ENCODE data around the gene LGI4. TPM values are rescaled to one million over a fixed set of nuclear protein-coding genes. Genes with fewer than 3 reads are reported as not detected.

The LGI4 gene
- total RNA-seq, 4 donors from 2014 or later: 32.0 to 58.6 (median 49.2) TPM

DNA sequence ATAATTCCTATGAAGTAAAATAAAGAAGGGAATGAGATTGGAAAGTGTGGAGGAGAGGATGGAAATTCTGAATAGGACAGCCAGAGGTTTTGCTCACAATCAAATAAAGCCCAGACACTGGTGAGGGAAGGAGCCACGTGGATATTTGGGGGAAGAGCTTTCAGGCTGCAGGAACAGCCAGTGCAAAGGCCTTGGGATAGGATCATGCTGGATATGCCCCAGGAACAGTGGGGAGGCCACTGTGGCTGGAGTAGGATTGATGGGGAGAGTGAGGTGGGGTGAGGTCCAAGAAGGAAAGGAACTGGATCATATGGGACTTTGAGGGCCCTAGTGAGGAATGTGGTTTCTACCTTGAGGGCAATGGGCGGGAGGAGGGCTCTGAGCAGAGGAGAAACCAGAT is 15.6 kb upstream of the LGI4 start:
- 70% methylated on average over 2 of the region's 2 CpGs for WGBS
- Histone ChIP-seq H3K27me3 (peaks cover 0 to 43% (median 17%) of the 10 kb centered on the region in 4 donors), H3K27ac (replicated peaks in 1 of 4) (no peak overlapping the region), H3K9me3 (no peaks in the 10 kb centered on the region), H3K4me1 (peaks cover 15 to 26% (median 24%) of the 10 kb centered on the region in 4 donors), H3K36me3 (no peaks in the 10 kb centered on the region), H3K4me3 (no peak overlapping the region)
- TF ChIP-seq POLR2A (IDR thresholded peaks at IDR 0.05; ENCODE audit: low read depth) (no peak), EP300 (IDR thresholded peaks at IDR 0.05) (no peak), POLR2AphosphoS5 (IDR thresholded peaks at IDR 0.05) (no peak)
- TF ChIP-seq, protein P1, sequence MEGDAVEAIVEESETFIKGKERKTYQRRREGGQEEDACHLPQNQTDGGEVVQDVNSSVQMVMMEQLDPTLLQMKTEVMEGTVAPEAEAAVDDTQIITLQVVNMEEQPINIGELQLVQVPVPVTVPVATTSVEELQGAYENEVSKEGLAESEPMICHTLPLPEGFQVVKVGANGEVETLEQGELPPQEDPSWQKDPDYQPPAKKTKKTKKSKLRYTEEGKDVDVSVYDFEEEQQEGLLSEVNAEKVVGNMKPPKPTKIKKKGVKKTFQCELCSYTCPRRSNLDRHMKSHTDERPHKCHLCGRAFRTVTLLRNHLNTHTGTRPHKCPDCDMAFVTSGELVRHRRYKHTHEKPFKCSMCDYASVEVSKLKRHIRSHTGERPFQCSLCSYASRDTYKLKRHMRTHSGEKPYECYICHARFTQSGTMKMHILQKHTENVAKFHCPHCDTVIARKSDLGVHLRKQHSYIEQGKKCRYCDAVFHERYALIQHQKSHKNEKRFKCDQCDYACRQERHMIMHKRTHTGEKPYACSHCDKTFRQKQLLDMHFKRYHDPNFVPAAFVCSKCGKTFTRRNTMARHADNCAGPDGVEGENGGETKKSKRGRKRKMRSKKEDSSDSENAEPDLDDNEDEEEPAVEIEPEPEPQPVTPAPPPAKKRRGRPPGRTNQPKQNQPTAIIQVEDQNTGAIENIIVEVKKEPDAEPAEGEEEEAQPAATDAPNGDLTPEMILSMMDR (IDR thresholded peaks at IDR 0.05): no peak
- no peak for DNase-seq (ENCODE audit: extremely low spot score)
- intact Hi-C loops (cut with DNase I): no loop called here

DNA sequence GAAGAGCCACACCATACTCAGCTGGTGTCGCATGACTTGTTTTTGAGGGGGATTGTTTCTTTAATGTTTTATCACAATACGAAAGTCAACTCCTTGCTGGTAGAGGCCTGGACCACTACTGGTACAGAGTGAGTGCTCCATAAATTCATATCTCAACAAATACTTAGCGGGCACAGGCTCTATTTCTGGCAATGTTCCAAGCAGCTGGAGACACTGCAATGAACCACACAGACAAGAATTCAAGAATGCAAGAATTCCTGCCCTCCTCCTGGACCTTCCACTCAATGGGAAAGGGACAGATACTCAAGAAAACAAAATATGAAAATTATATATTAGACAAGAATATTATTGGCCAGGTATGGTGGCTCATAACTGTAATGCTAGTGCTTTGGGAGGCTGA is 14.6 kb upstream of the LGI4 start:
- Histone ChIP-seq H3K36me3 (no peaks in the 10 kb centered on the region), H3K27me3 (peaks cover 0 to 37% (median 10%) of the 10 kb centered on the region in 4 donors), H3K9me3 (no peaks in the 10 kb centered on the region), H3K27ac (replicated peaks in 1 of 4) (no peak overlapping the region), H3K4me3 (no peak overlapping the region), H3K4me1 (peaks cover 10 to 19% (median 15%) of the 10 kb centered on the region in 4 donors)
- 82% methylated on average over 3 of the region's 3 CpGs for WGBS
- no peak for TF ChIP-seq EP300 (IDR thresholded peaks at IDR 0.05)
- TF ChIP-seq, protein P1 (IDR thresholded peaks at IDR 0.05): no peak
- no peak for TF ChIP-seq POLR2A (IDR thresholded peaks at IDR 0.05; ENCODE audit: low read depth)
- TF ChIP-seq POLR2AphosphoS5 (IDR thresholded peaks at IDR 0.05): no peak
- intact Hi-C loops (cut with DNase I): no loop called here
- no peak for DNase-seq (ENCODE audit: extremely low spot score)

DNA sequence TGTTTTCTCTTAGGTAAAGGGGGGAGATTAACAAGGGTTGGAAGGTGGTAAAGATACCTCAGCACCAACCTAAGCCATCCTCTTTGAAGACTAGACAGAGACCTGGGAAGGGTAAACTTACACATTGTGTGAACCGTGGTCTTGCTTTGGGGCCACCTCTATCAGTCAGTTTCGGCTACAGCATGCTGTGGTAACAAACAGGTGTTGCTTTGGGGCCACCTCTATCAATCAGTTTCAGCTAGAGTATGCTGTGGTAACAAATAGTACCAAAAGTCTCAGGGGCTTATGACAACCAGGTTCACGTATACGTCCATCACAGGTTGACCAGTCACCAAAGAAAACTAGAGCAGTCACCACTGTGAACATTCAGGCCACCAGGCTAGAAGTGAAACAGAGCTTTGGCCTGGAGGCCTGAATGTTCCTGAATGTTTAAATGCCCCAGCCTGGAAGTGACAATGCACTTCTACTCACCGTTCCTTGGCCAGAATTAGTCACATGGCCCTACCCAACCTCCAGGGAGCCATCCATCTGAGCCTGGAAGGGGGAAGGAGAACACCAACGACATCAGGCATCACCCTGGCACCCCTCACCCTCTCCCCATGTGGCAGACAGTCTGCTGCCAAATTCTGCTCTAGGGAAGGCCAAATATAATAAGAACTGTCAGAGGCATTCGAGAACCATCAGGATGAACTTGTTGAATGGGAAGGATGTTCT is 12.0 kb upstream of the LGI4 start:
- H3K36me3 ChIP-seq: no peaks in the 10 kb centered on the region
- H3K9me3 ChIP-seq: no peaks in the 10 kb centered on the region
- TF ChIP-seq POLR2A (IDR thresholded peaks at IDR 0.05; ENCODE audit: low read depth): no peak
- TF ChIP-seq, protein P1 (IDR thresholded peaks at IDR 0.05): no peak
- no peak for TF ChIP-seq POLR2AphosphoS5 (IDR thresholded peaks at IDR 0.05)
- TF ChIP-seq EP300 (IDR thresholded peaks at IDR 0.05): no peak
- no peak overlapping the region for H3K4me3 ChIP-seq
- DNase-seq (ENCODE audit: extremely low spot score): no peak
- intact Hi-C loops (cut with DNase I): no loop called here
- 62% methylated on average over 7 of the region's 7 CpGs for WGBS
- peaks cover 2 to 27% (median 16%) of the 10 kb centered on the region in 4 donors for H3K4me1 ChIP-seq
- H3K27me3 ChIP-seq: peaks cover 0 to 45% (median 14%) of the 10 kb centered on the region in 4 donors
- no peak overlapping the region for H3K27ac ChIP-seq (replicated peaks in 1 of 4)

DNA sequence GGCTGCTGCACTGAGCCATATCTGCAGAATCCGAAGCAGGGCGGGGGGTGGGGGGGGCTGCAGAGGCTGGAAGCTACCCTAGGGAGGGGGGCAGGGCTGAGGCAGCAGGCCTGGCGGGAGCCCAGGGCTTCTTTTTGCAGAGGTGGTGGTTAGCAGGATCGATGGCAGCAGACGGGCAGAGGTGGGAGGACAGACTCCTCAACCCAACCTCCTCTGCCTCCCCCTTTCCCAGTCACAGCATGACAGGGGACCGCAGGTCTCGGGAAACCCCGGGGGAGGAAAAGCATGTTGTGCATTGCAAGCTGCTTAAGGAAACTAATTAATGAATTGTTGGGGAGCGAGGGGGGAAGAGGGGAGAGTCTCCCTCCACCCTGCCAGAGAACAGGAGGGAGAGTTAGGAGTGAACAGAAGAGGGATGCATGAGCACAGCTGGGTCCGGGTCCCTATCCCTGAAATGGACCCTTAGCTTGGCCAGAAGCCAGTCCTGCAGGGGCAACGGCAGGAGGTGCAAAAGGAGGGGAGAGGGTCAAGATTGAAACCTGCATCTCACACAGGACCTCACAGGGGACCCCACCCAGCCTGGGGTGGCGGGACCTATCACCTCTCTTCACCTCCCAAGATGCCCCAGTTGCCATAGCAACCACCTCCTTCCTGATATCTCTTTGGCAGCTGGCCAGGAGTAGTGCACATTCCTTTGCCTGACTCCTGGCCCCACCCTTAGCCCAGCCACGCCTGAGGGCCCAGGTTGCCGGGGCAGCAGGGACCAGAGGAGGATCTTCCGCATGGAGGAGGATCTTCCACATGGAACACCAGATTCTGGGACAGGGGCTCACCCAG is 10.0 kb upstream of the LGI4 start:
- no peaks in the 10 kb centered on the region for H3K36me3 ChIP-seq
- DNase-seq (ENCODE audit: extremely low spot score): no peak
- no peak overlapping the region for H3K4me3 ChIP-seq
- TF ChIP-seq, protein P1 (IDR thresholded peaks at IDR 0.05): no peak
- peaks cover 0 to 4% (median 0%) of the 10 kb centered on the region in 4 donors for H3K9me3 ChIP-seq
- WGBS: 29% methylated on average over 12 of the region's 15 CpGs
- H3K27me3 ChIP-seq: peaks cover 0 to 45% (median 16%) of the 10 kb centered on the region in 4 donors
- H3K27ac ChIP-seq (replicated peaks in 1 of 4): no peak overlapping the region
- peaks cover 19 to 45% (median 35%) of the 10 kb centered on the region in 4 donors for H3K4me1 ChIP-seq
- intact Hi-C loops (cut with DNase I): loop anchor here (5.0 kb wide), 2 partner anchors 78 to 122 kb away; partner anchors contain the start of gene USF2

Measured in esophagus muscularis mucosa (tissue), 4 donors.